ENCODE results near the gene TNKS1BP1. TPM values are rescaled to one million over a fixed set of nuclear protein-coding genes. Genes with fewer than 3 reads are reported as not detected.
"Not testable (repeated sequence)": the region's sequence is repeated elsewhere in the genome, so short reads cannot be mapped to it uniquely, and the experiment has no call there.

TNKS1BP1 gene
- total RNA-seq, 2 experiments from 2014 or later: 19.1 to 21.6 TPM

- intact Hi-C loops (cut with DNase I, micrococcal nuclease): loop anchor here in 1 of 2 experiments (5.0 to 10.0 kb wide), 3 partner anchors 328 to 1235 kb away; partner anchors contain the start of genes LPXN, SELENOH, ZDHHC5 and ZFP91
- POLR2A ChIA-PET: no interaction called here
Measured at GRCh38 chr11:57339328-57339727, 14.6 kb upstream of the TNKS1BP1 start.

DNA sequence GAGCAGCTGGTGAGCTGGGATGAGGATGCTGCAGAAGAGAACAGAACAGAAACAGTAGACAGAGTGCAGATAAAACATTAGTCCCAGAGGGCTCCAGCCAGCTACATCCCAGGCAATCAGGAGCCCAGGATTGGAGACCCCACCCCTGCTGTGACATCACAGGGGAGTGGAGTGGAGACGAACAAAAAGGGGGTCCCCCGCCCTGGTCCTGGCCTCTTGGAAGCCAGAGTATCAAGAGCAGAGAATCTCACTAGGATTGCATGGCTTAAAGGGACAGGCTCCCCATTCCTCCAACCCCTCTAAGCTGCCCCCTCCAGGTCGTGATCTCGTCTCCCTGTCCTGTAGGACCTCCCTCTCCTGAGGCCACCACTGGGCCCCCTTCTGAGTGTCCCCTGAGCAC is 13.4 kb upstream of the TNKS1BP1 start, which contains the start of gene P2RX3:
P2RX3 (plus strand) TSS at position 211 of the 400 bp plus-strand sequence. CDS start 199 bp downstream, outside the sequence.
- intact Hi-C loops (cut with DNase I, micrococcal nuclease): loop anchor here in 1 of 2 experiments (5.0 to 10.0 kb wide), 3 partner anchors 329 to 1237 kb away; partner anchors contain the start of genes LPXN, SELENOH, ZDHHC5 and ZFP91
- POLR2A ChIA-PET: interaction anchor here (1.4 kb wide), 1 partner anchor 14 kb away, joined by 4 read pairs; no protein-coding TSS in a partner anchor
- DNase-seq: no peak
- CTCF ChIA-PET: interaction anchor here (0.8 to 3.2 kb wide), 7 partner anchors 8 to 156 kb away, joined by 3 to 12 read pairs (median 4); no protein-coding TSS in a partner anchor
- Mint-ChIP-seq H3K4me1 (peaks cover 28% of the 10 kb centered on the region), H3K27me3 (no peaks in the 10 kb centered on the region), H3K36me3 (ENCODE audit: low read depth) (peaks cover 19% of the 10 kb centered on the region), H3K27ac (no peak within 1 kb of the TSS), H3K4me3 (no peak within 1 kb of the TSS), H3K9me3 (ENCODE audit: low read depth) (no peaks in the 10 kb centered on the region)
- ATAC-seq: no peak

More at GRCh38 chr11:57339328-57339727, 14.6 kb upstream of the TNKS1BP1 start:
- no peaks in the 10 kb centered on the region for H3K9me3 Mint-ChIP-seq (ENCODE audit: low read depth)
- CTCF ChIA-PET: no interaction called here
- no peaks in the 10 kb centered on the region for H3K27me3 Mint-ChIP-seq
- no peak overlapping the region for H3K4me3 Mint-ChIP-seq
- ATAC-seq: no peak
- no peak for DNase-seq
- peaks cover 17% of the 10 kb centered on the region for H3K4me1 Mint-ChIP-seq
- H3K27ac Mint-ChIP-seq: no peak overlapping the region
- H3K36me3 Mint-ChIP-seq (ENCODE audit: low read depth): peaks cover 8% of the 10 kb centered on the region

DNA sequence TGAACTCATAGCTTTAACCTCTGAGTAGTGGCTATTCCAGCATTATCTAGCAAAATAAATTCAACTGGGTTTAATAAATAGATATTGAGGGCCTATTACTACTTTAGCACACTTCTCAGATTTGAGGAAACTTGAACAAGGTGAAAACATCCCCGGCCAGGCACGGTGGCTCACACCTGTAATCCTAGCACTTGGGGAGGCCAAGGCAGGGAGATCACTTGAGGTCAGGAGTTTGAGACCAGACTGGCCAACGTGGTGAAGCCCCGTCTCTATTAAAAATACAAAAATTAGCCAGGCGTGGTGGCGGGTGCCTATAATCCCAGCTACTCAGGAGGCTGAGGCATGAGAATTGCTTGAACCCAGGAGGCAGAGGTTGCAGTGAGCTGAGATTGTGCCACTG is 12.1 kb upstream of the TNKS1BP1 start:
- not testable (repeated sequence) for H3K27me3 Mint-ChIP-seq; ATAC-seq; DNase-seq; H3K9me3 Mint-ChIP-seq (ENCODE audit: low read depth)
- Mint-ChIP-seq H3K36me3 (ENCODE audit: low read depth) (peaks cover 32% of the 10 kb centered on the region), H3K27ac (peak overlapping the region; percentile 100), H3K4me1 (peaks cover 35% of the 10 kb centered on the region), H3K4me3 (peak overlapping the region; percentile 97)
- CTCF ChIA-PET: interaction anchor here (0.6 to 3.2 kb wide), 7 partner anchors 9 to 208 kb away, joined by 3 to 12 read pairs (median 4); partner anchors contain the start of gene TNKS1BP1
- POLR2A ChIA-PET: interaction anchor here (1.4 to 1.6 kb wide), 2 partner anchors 9 to 13 kb away, joined by 4 read pairs; no protein-coding TSS in a partner anchor
- intact Hi-C loops (cut with DNase I, micrococcal nuclease): loop anchor here in 1 of 2 experiments (5.0 to 10.0 kb wide), 3 partner anchors 330 to 1238 kb away; partner anchors contain the start of genes LPXN, SELENOH, ZDHHC5 and ZFP91

DNA sequence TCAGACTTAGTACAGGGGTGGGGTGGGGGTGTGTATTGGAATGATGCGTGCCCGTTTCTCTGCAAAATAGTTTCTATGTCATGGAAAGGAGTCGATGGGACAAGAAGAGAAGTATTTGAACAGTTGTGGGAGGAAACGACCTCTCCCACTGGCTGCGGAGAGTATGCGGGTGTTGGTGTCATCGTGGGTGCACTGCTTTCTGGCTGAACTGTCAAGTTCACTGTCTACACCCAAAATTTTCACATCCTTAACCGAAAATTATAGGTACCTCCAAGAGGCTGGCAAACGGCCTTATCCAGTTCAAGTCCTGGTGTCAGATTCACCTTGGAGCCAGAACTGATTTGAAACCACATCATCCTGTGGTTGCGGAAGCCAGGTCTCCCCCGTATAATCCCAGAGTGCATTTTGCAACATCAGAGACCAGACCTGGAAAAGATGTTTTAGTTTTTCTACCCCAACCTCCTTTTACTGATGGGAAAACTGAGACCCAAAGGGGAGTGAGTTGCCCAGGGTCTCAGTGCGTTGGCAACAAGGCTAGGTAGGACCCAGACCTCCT is 11.4 kb upstream of the TNKS1BP1 start:
- peak overlapping the region; percentile 100 for H3K27ac Mint-ChIP-seq
- H3K27me3 Mint-ChIP-seq: no peaks in the 10 kb centered on the region
- peak; percentile 46 for DNase-seq
- peaks cover 38% of the 10 kb centered on the region for H3K36me3 Mint-ChIP-seq (ENCODE audit: low read depth)
- peak; percentile 27 for ATAC-seq
- intact Hi-C loops (cut with DNase I, micrococcal nuclease): loop anchor here in 1 of 2 experiments (5.0 to 10.0 kb wide), 3 partner anchors 331 to 1239 kb away; partner anchors contain the start of genes LPXN, SELENOH, ZDHHC5 and ZFP91
- CTCF ChIA-PET: interaction anchor here (0.7 to 3.2 kb wide), 5 partner anchors 10 to 180 kb away, joined by 3 to 12 read pairs (median 4); no protein-coding TSS in a partner anchor
- POLR2A ChIA-PET: interaction anchor here (1.6 to 1.7 kb wide), 2 partner anchors 9 to 10 kb away, joined by 4 to 13 read pairs; partner anchors contain the start of gene TNKS1BP1
- peak overlapping the region; percentile 97 for H3K4me3 Mint-ChIP-seq
- H3K9me3 Mint-ChIP-seq (ENCODE audit: low read depth): no peaks in the 10 kb centered on the region
- peaks cover 37% of the 10 kb centered on the region for H3K4me1 Mint-ChIP-seq

DNA sequence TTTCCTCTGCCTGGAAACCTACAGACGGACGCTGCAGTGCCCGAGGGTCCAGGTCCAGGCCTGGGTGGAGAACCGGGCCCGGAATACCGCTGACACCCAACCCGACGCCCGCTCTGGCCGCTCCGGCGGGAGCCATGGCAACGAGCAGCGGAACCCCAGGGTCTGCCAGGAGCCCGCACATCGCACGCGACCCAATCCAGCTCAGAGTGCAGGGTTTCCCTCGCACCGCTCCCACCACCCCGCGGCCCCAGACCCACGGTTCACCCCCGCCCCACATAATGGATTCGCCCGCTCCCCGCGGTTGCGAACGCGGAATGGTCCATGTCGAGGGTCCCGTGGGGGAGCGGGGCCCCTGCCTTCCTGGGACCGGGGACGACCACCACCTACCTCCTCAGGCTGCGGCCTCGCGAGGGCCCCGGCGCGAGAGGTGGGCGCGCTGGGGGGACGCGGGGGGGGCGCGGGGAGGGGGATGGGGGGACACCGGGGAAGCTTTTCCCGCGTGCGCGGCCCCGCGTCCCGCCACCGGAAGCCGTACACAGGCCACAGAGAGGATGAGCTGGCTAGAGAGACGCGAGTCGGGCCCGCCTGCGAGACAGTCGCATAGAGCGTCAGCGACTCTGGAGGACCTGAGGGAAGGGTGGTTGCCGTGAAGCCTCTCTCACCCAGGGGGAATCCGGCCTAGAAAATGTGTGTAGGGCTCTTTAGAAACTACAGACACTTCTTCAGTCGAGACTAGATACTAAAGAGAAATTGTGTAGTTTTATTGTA is 10.8 kb upstream of the TNKS1BP1 start, which contains the start of gene SSRP1:
SSRP1 (minus strand) TSS at position 550 of the 768 bp plus-strand sequence. CDS start 771 bp downstream, outside the sequence.
- ATAC-seq: peak; percentile 99

DNA sequence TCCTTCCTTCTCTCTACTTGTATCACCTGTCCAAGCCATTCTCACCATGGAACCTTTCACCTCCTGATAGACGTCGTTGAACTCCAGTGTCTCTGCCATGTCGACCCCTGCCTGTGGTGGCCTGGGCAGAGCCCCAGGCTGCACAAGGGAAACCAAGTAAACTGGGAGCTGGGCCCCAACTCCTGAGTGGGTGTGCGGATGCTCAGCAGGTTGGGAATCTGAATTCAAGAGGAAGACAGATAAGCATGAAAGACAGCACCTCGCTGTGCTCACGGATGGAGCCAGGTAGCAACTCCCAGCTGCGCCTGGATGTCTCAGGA is 10.2 kb upstream of the TNKS1BP1 start:
- Mint-ChIP-seq H3K27me3 (no peaks in the 10 kb centered on the region), H3K9me3 (ENCODE audit: low read depth) (no peaks in the 10 kb centered on the region), H3K27ac (peak overlapping the region; percentile 81), H3K4me3 (peak overlapping the region; percentile 97), H3K4me1 (peaks cover 49% of the 10 kb centered on the region), H3K36me3 (ENCODE audit: low read depth) (peaks cover 50% of the 10 kb centered on the region)
- intact Hi-C loops (cut with DNase I, micrococcal nuclease): loop anchor here (1.0 to 10.0 kb wide), 10 partner anchors 10 to 1240 kb away; partner anchors contain the start of genes SELENOH (in 2 of the 2), LPXN (in 1 of the 2), MED19 (in 1 of the 2) and SLC43A3 (in 1 of the 2)
- no peak for DNase-seq
- CTCF ChIA-PET: interaction anchor here (0.7 to 1.1 kb wide), 4 partner anchors 9 to 22 kb away, joined by 3 to 4 read pairs (median 3); no protein-coding TSS in a partner anchor
- POLR2A ChIA-PET: interaction anchor here (1.6 to 1.7 kb wide), 2 partner anchors 9 to 11 kb away, joined by 4 to 13 read pairs; partner anchors contain the start of gene TNKS1BP1
- no peak for ATAC-seq

More for the DNA sequence above, 10.8 kb upstream of the TNKS1BP1 start, which contains the start of gene SSRP1:
- Mint-ChIP-seq H3K27ac (peak within 1 kb of the TSS; percentile 100), H3K9me3 (ENCODE audit: low read depth) (no peaks in the 10 kb centered on the region), H3K36me3 (ENCODE audit: low read depth) (peaks cover 45% of the 10 kb centered on the region), H3K27me3 (no peaks in the 10 kb centered on the region), H3K4me3 (peak within 1 kb of the TSS; percentile 97), H3K4me1 (peaks cover 43% of the 10 kb centered on the region)
- ChIA-PET POLR2A (interaction anchor here (1.6 to 1.7 kb wide), 2 partner anchors 10 kb away, joined by 4 to 13 read pairs; partner anchors contain the start of gene TNKS1BP1), CTCF (interaction anchor here (0.7 to 3.2 kb wide), 6 partner anchors 10 to 181 kb away, joined by 3 to 12 read pairs (median 3); no protein-coding TSS in a partner anchor)
- intact Hi-C loops (cut with DNase I, micrococcal nuclease): loop anchor here (1.0 to 10.0 kb wide), 10 partner anchors 10 to 1239 kb away; partner anchors contain the start of genes SELENOH (in 2 of the 2), LPXN (in 1 of the 2), MED19 (in 1 of the 2) and SLC43A3 (in 1 of the 2)
- peak; percentile 93 for DNase-seq

- DNase-seq (no peak), ATAC-seq (no peak)
- intact Hi-C loops (cut with DNase I, micrococcal nuclease): loop anchor here in 1 of 2 experiments (10.0 kb wide), 1 partner anchor 1242 kb away; the partner anchor contains the start of genes LPXN and ZFP91
- POLR2A ChIA-PET: no interaction called here
- peaks cover 71% of the 10 kb centered on the region for H3K36me3 Mint-ChIP-seq (ENCODE audit: low read depth)
- no peaks in the 10 kb centered on the region for H3K27me3 Mint-ChIP-seq
- no peak overlapping the region for H3K27ac Mint-ChIP-seq
- H3K4me3 Mint-ChIP-seq: no peak overlapping the region
- peaks cover 56% of the 10 kb centered on the region for H3K4me1 Mint-ChIP-seq
- CTCF ChIA-PET: interaction anchor here (1.4 kb wide), 1 partner anchor 126 kb away, joined by 3 read pairs; no protein-coding TSS in a partner anchor
- H3K9me3 Mint-ChIP-seq (ENCODE audit: low read depth): no peaks in the 10 kb centered on the region
Measured at GRCh38 chr11:57332694-57333440, 8.1 kb upstream of the TNKS1BP1 start.

- DNase-seq: no peak
- ATAC-seq: no peak
- ChIA-PET POLR2A (no interaction called here), CTCF (interaction anchor here (1.0 kb wide), 1 partner anchor 16 kb away, joined by 6 read pairs; no protein-coding TSS in a partner anchor)
- intact Hi-C loops (cut with DNase I, micrococcal nuclease): loop anchor here in 1 of 2 experiments (10.0 kb wide), 1 partner anchor 1243 kb away; the partner anchor contains the start of genes LPXN and ZFP91
- Mint-ChIP-seq H3K27ac (peak overlapping the region; percentile 14), H3K4me3 (no peak overlapping the region), H3K27me3 (no peaks in the 10 kb centered on the region), H3K9me3 (ENCODE audit: low read depth) (no peaks in the 10 kb centered on the region), H3K36me3 (ENCODE audit: low read depth) (peaks cover 83% of the 10 kb centered on the region), H3K4me1 (peaks cover 65% of the 10 kb centered on the region)
Measured at GRCh38 chr11:57331720-57332119, 7.0 kb upstream of the TNKS1BP1 start.

GRCh38 chr11:57330029-57330428 is 5.3 kb upstream of the TNKS1BP1 start:
- DNase-seq: peak; percentile 37
- Mint-ChIP-seq H3K4me1 (peaks cover 69% of the 10 kb centered on the region), H3K36me3 (ENCODE audit: low read depth) (peaks cover 98% of the 10 kb centered on the region), H3K4me3 (no peak overlapping the region), H3K27ac (peak overlapping the region; percentile 76), H3K9me3 (ENCODE audit: low read depth) (no peaks in the 10 kb centered on the region), H3K27me3 (no peaks in the 10 kb centered on the region)
- no peak for ATAC-seq
- ChIA-PET POLR2A (no interaction called here), CTCF (interaction anchor here (0.7 to 1.4 kb wide), 3 partner anchors 16 to 197 kb away, joined by 3 to 4 read pairs (median 3); no protein-coding TSS in a partner anchor)
- intact Hi-C loops (cut with DNase I, micrococcal nuclease): loop anchor here in 1 of 2 experiments (10.0 kb wide), 1 partner anchor 1245 kb away; the partner anchor contains the start of genes LPXN and ZFP91

DNA sequence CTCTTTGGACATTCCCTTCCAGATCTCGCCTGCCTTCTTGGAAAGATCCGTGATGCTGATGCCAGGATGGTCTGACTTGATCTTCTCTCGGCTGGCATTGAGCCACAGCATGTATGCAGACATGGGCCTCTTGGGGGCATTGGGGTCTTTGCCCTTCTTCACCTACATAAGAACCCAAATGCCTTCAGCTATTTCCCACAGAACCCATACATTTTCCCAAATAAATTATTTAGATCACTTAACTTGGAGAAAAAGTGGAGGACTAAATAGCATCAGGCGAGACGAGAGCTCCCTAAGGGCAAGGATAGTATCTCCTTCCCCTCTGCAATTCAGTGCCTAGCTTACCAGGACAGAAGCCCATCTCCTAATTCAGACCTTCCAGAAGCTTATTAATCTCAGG is 3.0 kb upstream of the TNKS1BP1 start:
- no peaks in the 10 kb centered on the region for H3K27me3 Mint-ChIP-seq
- H3K27ac Mint-ChIP-seq: peak overlapping the region; percentile 2
- peaks cover 76% of the 10 kb centered on the region for H3K36me3 Mint-ChIP-seq (ENCODE audit: low read depth)
- DNase-seq (no peak), ATAC-seq (no peak)
- intact Hi-C loops (cut with DNase I, micrococcal nuclease): loop anchor here in 1 of 2 experiments (5.0 kb wide), 1 partner anchor 100 kb away; the partner anchor contains the start of gene SLC43A3
- no peak overlapping the region for H3K4me3 Mint-ChIP-seq
- H3K4me1 Mint-ChIP-seq: peaks cover 62% of the 10 kb centered on the region
- no peaks in the 10 kb centered on the region for H3K9me3 Mint-ChIP-seq (ENCODE audit: low read depth)
- POLR2A ChIA-PET: no interaction called here
- CTCF ChIA-PET: interaction anchor here (0.6 kb wide), 1 partner anchor 200 kb away, joined by 3 read pairs; no protein-coding TSS in a partner anchor
